ENCODE measurements around the gene ARL8B.
A peak's percentile ranks its signal among the peaks of the same experiment; 100 is the strongest.

ARL8B gene

GRCh38 chr3:5201536-5201935 lies 79.4 kb downstream of the ARL8B start:
- H3K9ac ChIP-seq (ENCODE audit: low read length): no peak overlapping the region
- no peak overlapping the region for H3K56ac ChIP-seq (ENCODE audit: low read length)
- WGBS (ENCODE audit: extremely low coverage, insufficient coverage, low lambda C conversion rate): no CpG with 5 or more reads among the region's 6 CpGs
- no peak overlapping the region for H2AK5ac ChIP-seq (ENCODE audit: low read length)
- H3K18ac ChIP-seq (ENCODE audit: low read length): no peak overlapping the region
- no peak overlapping the region for H2BK5ac ChIP-seq (ENCODE audit: low read length)
- no peak overlapping the region for H3K23ac ChIP-seq (ENCODE audit: low read length)
- H3K4ac ChIP-seq (ENCODE audit: low read depth, low read length): no peak overlapping the region
- no peak overlapping the region for H3K27ac ChIP-seq (ENCODE audit: low read depth, low read length)
- H4K5ac ChIP-seq (ENCODE audit: low read length): no peak overlapping the region
- H2BK15ac ChIP-seq (replicated peaks; ENCODE audit: low read depth): no peak overlapping the region
- peaks cover 2% of the 10 kb centered on the region for H3K4me1 ChIP-seq (ENCODE audit: control insufficient read depth, low read depth, low read length)
- H3K36me3 ChIP-seq (ENCODE audit: control insufficient read depth, insufficient read depth, low read length): peaks cover 8% of the 10 kb centered on the region
- no peak overlapping the region for H2BK120ac ChIP-seq (ENCODE audit: low read depth, low read length)
- no peak overlapping the region for H3K4me2 ChIP-seq (ENCODE audit: low read length)
- no peaks in the 10 kb centered on the region for H3K79me1 ChIP-seq (ENCODE audit: low read length)
- no peak for DNase-seq
- no peak overlapping the region for H3K4me3 ChIP-seq (ENCODE audit: low read length)
- no peak overlapping the region for H4K8ac ChIP-seq (ENCODE audit: low read depth, low read length)
- no peaks in the 10 kb centered on the region for H3K27me3 ChIP-seq (ENCODE audit: insufficient read depth, low read length, poor library complexity)
- H3K79me2 ChIP-seq (ENCODE audit: control insufficient read depth, insufficient read depth, low read length): no peaks in the 10 kb centered on the region

- Histone ChIP-seq H3K56ac (ENCODE audit: low read length) (no peak overlapping the region), H3K18ac (ENCODE audit: low read length) (no peak overlapping the region), H2BK5ac (ENCODE audit: low read length) (no peak overlapping the region), H3K4me1 (ENCODE audit: control insufficient read depth, low read depth, low read length) (peaks cover 2% of the 10 kb centered on the region), H2AK5ac (ENCODE audit: low read length) (no peak overlapping the region), H3K27me3 (ENCODE audit: insufficient read depth, low read length, poor library complexity) (no peaks in the 10 kb centered on the region), H2BK120ac (ENCODE audit: low read depth, low read length) (no peak overlapping the region), H3K4ac (ENCODE audit: low read depth, low read length) (no peak overlapping the region), H3K9ac (ENCODE audit: low read length) (no peak overlapping the region), H2BK15ac (replicated peaks; ENCODE audit: low read depth) (no peak overlapping the region), H3K4me3 (ENCODE audit: low read length) (no peak overlapping the region), H4K5ac (ENCODE audit: low read length) (no peak overlapping the region), H3K27ac (ENCODE audit: low read depth, low read length) (no peak overlapping the region), H3K36me3 (ENCODE audit: control insufficient read depth, insufficient read depth, low read length) (peaks cover 11% of the 10 kb centered on the region), H3K23ac (ENCODE audit: low read length) (no peak overlapping the region), H3K79me2 (ENCODE audit: control insufficient read depth, insufficient read depth, low read length) (no peaks in the 10 kb centered on the region), H4K8ac (ENCODE audit: low read depth, low read length) (no peak overlapping the region), H3K4me2 (ENCODE audit: low read length) (no peak overlapping the region), H3K79me1 (ENCODE audit: low read length) (no peaks in the 10 kb centered on the region)
- WGBS (ENCODE audit: extremely low coverage, insufficient coverage, low lambda C conversion rate): no CpG with 5 or more reads among the region's 2 CpGs
- DNase-seq: no peak
These were observed 80.1 kb downstream of the ARL8B start for GRCh38 chr3:5202222-5202621.

- no peak overlapping the region for H3K4me3 ChIP-seq (ENCODE audit: low read length)
- H3K9ac ChIP-seq (ENCODE audit: low read length): no peak overlapping the region
- no peaks in the 10 kb centered on the region for H3K27me3 ChIP-seq (ENCODE audit: insufficient read depth, low read length, poor library complexity)
- H3K56ac ChIP-seq (ENCODE audit: low read length): no peak overlapping the region
- WGBS (ENCODE audit: extremely low coverage, insufficient coverage, low lambda C conversion rate): no CpG with 5 or more reads among the region's 7 CpGs
- no peak overlapping the region for H2BK15ac ChIP-seq (replicated peaks; ENCODE audit: low read depth)
- no peak overlapping the region for H3K18ac ChIP-seq (ENCODE audit: low read length)
- H3K36me3 ChIP-seq (ENCODE audit: control insufficient read depth, insufficient read depth, low read length): peaks cover 15% of the 10 kb centered on the region
- no peaks in the 10 kb centered on the region for H3K79me1 ChIP-seq (ENCODE audit: low read length)
- no peak overlapping the region for H3K4me2 ChIP-seq (ENCODE audit: low read length)
- H3K4me1 ChIP-seq (ENCODE audit: control insufficient read depth, low read depth, low read length): no peaks in the 10 kb centered on the region
- no peak overlapping the region for H3K4ac ChIP-seq (ENCODE audit: low read depth, low read length)
- DNase-seq: no peak
- H2BK120ac ChIP-seq (ENCODE audit: low read depth, low read length): no peak overlapping the region
- no peak overlapping the region for H2BK5ac ChIP-seq (ENCODE audit: low read length)
- H2AK5ac ChIP-seq (ENCODE audit: low read length): no peak overlapping the region
- H3K27ac ChIP-seq (ENCODE audit: low read depth, low read length): no peak overlapping the region
- H4K8ac ChIP-seq (ENCODE audit: low read depth, low read length): no peak overlapping the region
- H4K5ac ChIP-seq (ENCODE audit: low read length): no peak overlapping the region
- H3K23ac ChIP-seq (ENCODE audit: low read length): no peak overlapping the region
- H3K79me2 ChIP-seq (ENCODE audit: control insufficient read depth, insufficient read depth, low read length): no peaks in the 10 kb centered on the region
These were observed 83.3 kb downstream of the ARL8B start for GRCh38 chr3:5205165-5205941.

GRCh38 chr3:5210926-5211325 lies 88.8 kb downstream of the ARL8B start:
- WGBS (ENCODE audit: extremely low coverage, insufficient coverage, low lambda C conversion rate): no CpG with 5 or more reads among the region's 5 CpGs
- H2BK15ac ChIP-seq (replicated peaks; ENCODE audit: low read depth): no peak overlapping the region
- H2BK5ac ChIP-seq (ENCODE audit: low read length): no peak overlapping the region
- no peak for DNase-seq
- no peak overlapping the region for H3K4me2 ChIP-seq (ENCODE audit: low read length)
- H3K36me3 ChIP-seq (ENCODE audit: control insufficient read depth, insufficient read depth, low read length): peaks cover 22% of the 10 kb centered on the region
- H2BK120ac ChIP-seq (ENCODE audit: low read depth, low read length): no peak overlapping the region
- H3K56ac ChIP-seq (ENCODE audit: low read length): no peak overlapping the region
- no peak overlapping the region for H3K4me3 ChIP-seq (ENCODE audit: low read length)
- no peak overlapping the region for H3K27ac ChIP-seq (ENCODE audit: low read depth, low read length)
- no peaks in the 10 kb centered on the region for H3K4me1 ChIP-seq (ENCODE audit: control insufficient read depth, low read depth, low read length)
- H4K5ac ChIP-seq (ENCODE audit: low read length): no peak overlapping the region
- no peak overlapping the region for H3K18ac ChIP-seq (ENCODE audit: low read length)
- no peak overlapping the region for H3K23ac ChIP-seq (ENCODE audit: low read length)
- no peak overlapping the region for H2AK5ac ChIP-seq (ENCODE audit: low read length)
- H3K27me3 ChIP-seq (ENCODE audit: insufficient read depth, low read length, poor library complexity): no peaks in the 10 kb centered on the region
- no peak overlapping the region for H3K4ac ChIP-seq (ENCODE audit: low read depth, low read length)
- H4K8ac ChIP-seq (ENCODE audit: low read depth, low read length): no peak overlapping the region
- no peaks in the 10 kb centered on the region for H3K79me1 ChIP-seq (ENCODE audit: low read length)
- no peak overlapping the region for H3K9ac ChIP-seq (ENCODE audit: low read length)
- no peaks in the 10 kb centered on the region for H3K79me2 ChIP-seq (ENCODE audit: control insufficient read depth, insufficient read depth, low read length)

- H3K27ac ChIP-seq (ENCODE audit: low read depth, low read length): no peak overlapping the region
- no peak overlapping the region for H3K23ac ChIP-seq (ENCODE audit: low read length)
- peaks cover 19% of the 10 kb centered on the region for H3K36me3 ChIP-seq (ENCODE audit: control insufficient read depth, insufficient read depth, low read length)
- no peak overlapping the region for H2BK120ac ChIP-seq (ENCODE audit: low read depth, low read length)
- DNase-seq: peak; percentile 60
- no peak overlapping the region for H3K4me2 ChIP-seq (ENCODE audit: low read length)
- H3K56ac ChIP-seq (ENCODE audit: low read length): no peak overlapping the region
- no peak overlapping the region for H2AK5ac ChIP-seq (ENCODE audit: low read length)
- no peak overlapping the region for H3K18ac ChIP-seq (ENCODE audit: low read length)
- no peak overlapping the region for H4K5ac ChIP-seq (ENCODE audit: low read length)
- no peak overlapping the region for H3K4ac ChIP-seq (ENCODE audit: low read depth, low read length)
- H2BK5ac ChIP-seq (ENCODE audit: low read length): no peak overlapping the region
- no peak overlapping the region for H3K9ac ChIP-seq (ENCODE audit: low read length)
- WGBS (ENCODE audit: extremely low coverage, insufficient coverage, low lambda C conversion rate): no CpG with 5 or more reads among the region's 9 CpGs
- H4K8ac ChIP-seq (ENCODE audit: low read depth, low read length): no peak overlapping the region
- H3K27me3 ChIP-seq (ENCODE audit: insufficient read depth, low read length, poor library complexity): no peaks in the 10 kb centered on the region
- H3K79me1 ChIP-seq (ENCODE audit: low read length): no peaks in the 10 kb centered on the region
- no peaks in the 10 kb centered on the region for H3K79me2 ChIP-seq (ENCODE audit: control insufficient read depth, insufficient read depth, low read length)
- no peak overlapping the region for H2BK15ac ChIP-seq (replicated peaks; ENCODE audit: low read depth)
- H3K4me3 ChIP-seq (ENCODE audit: low read length): no peak overlapping the region
- no peaks in the 10 kb centered on the region for H3K4me1 ChIP-seq (ENCODE audit: control insufficient read depth, low read depth, low read length)
These were observed 90.8 kb downstream of the ARL8B start for GRCh38 chr3:5212628-5213573.

Data from mesendoderm (in vitro differentiated cells).